ENCODE results near the gene ERGIC1. TPM values are rescaled to one million over a fixed set of nuclear protein-coding genes. Genes with fewer than 3 reads are reported as not detected.
A peak's percentile ranks its signal among the peaks of the same experiment; 100 is the strongest.

The ERGIC1 gene
- total and polyA plus RNA-seq, 10 of the 15 experiments (the other 5 are each of a cell fraction or from before 2014, with no cell fraction given) = 8.8 to 104 (median 76.3) TPM

GRCh38 chr5:172984244-172984953 is 150.3 kb downstream of the ERGIC1 start:
- no peaks in the 10 kb centered on the region for H3K27me3 ChIP-seq (replicated peaks in 1 of 2; ENCODE audit: control insufficient read depth in 2 of 2, insufficient read depth in 2 of 2, low read length in 1 of 2)
- ATAC-seq (peak; percentile 88), FAIRE-seq (peak; percentile 71), DNase-seq (ENCODE audit: low read depth, low spot score) (peak; percentile 56)
- ChIA-PET CTCF (interaction anchor here (0.6 to 3.7 kb wide), 29 partner anchors 10 to 348 kb away, joined by 3 to 33 read pairs (median 5); partner anchors contain the start of gene BNIP1), RAD21 (ENCODE audit: unreplicated experiment) (interaction anchor here (0.7 to 3.4 kb wide), 23 partner anchors 10 to 346 kb away, joined by 3 to 46 read pairs (median 6); partner anchors contain the start of genes BNIP1 and RPL26L1), POLR2A (interaction anchor here (0.6 to 3.8 kb wide), 10 partner anchors 10 to 160 kb away, joined by 3 to 30 read pairs (median 7); partner anchors contain the start of genes BNIP1 and RPL26L1), SMC1A (ENCODE audit: uncharacterized antibody, unreplicated experiment) (interaction anchor here (0.9 to 2.3 kb wide), 21 partner anchors 10 to 347 kb away, joined by 3 to 38 read pairs (median 5); partner anchors contain the start of gene BNIP1)
- H2AFZ ChIP-seq (ENCODE audit: control insufficient read depth, low read depth, low read length) = peak overlapping the region; percentile 83
- H3K9ac ChIP-seq (ENCODE audit: control insufficient read depth, insufficient read depth, low read length) = peak overlapping the region; percentile 99
- no peaks in the 10 kb centered on the region; the same call in 1 of the 2 replicates for H4K20me1 ChIP-seq (ENCODE audit: control insufficient read depth, insufficient read depth)
- H3K4me2 ChIP-seq (ENCODE audit: control insufficient read depth, insufficient read depth) = peak overlapping the region; percentile 77
- peak overlapping the region; percentile 99 for H3K4me3 ChIP-seq
- peak overlapping the region; percentile 98 for H3K27ac ChIP-seq (ENCODE audit: control insufficient read depth, insufficient read depth)
- no peaks in the 10 kb centered on the region for H3K9me3 ChIP-seq (replicated peaks; ENCODE audit: control insufficient read depth, insufficient read depth, low read length)
- in situ Hi-C loops (cut with MboI) (loop anchor here (5.0 to 10.0 kb wide), 5 partner anchors 158 to 600 kb away; partner anchors contain the start of gene BNIP1), intact Hi-C loops (cut with micrococcal nuclease; ENCODE audit: unreplicated experiment) (loop anchor here (1.0 to 2.0 kb wide), 2 partner anchors 72 to 160 kb away; partner anchors contain the start of genes BNIP1 and CREBRF)
- WGBS (ENCODE audit: insufficient coverage, insufficient replicate concordance, low lambda C conversion rate, missing lambda C conversion rate) = 1% methylated on average over 15 of the region's 15 CpGs
- H3K79me2 ChIP-seq (ENCODE audit: control insufficient read depth, insufficient read depth, low read length) = peaks cover 54% of the 10 kb centered on the region
- no TSS peak for BruUV-seq (replicated peaks)
- H3K4me1 ChIP-seq (ENCODE audit: control insufficient read depth, insufficient read depth, low read length) = peaks cover 3% of the 10 kb centered on the region; the same call in 1 of the 2 replicates
- H3K36me3 ChIP-seq (ENCODE audit: control insufficient read depth in 2 of 2, insufficient read depth in 2 of 2, low read length in 1 of 2) = peaks cover 2 to 3% of the 10 kb centered on the region in 2 experiments; a peak in 1 of 4 replicates
- TF ChIP-seq ATF7 (IDR thresholded peaks at IDR 0.05; ENCODE audit: low read depth) (peak; percentile 70), MAX (IDR thresholded peaks at IDR 0.05; ENCODE audit: low read depth, low read length) (no peak), CTCF (IDR thresholded peaks at IDR 0.05 in 2 of 3, conservative IDR thresholded peaks at IDR 0.05 in 1 of 3; ENCODE audit: control insufficient read depth in 2 of 3, extremely low read depth in 1 of 3, insufficient read depth in 1 of 3, low read depth in 3 of 3, low read length in 3 of 3) (peak; percentile 57 to 80 (median 74)), FOS (IDR thresholded peaks at IDR 0.05; ENCODE audit: borderline replicate concordance, extremely low read depth, insufficient read length) (no peak), POLR2AphosphoS2 (IDR thresholded peaks at IDR 0.05; ENCODE audit: low read depth, low read length) (0 out of 2 replicates have a peak, but pooled peaks have one; percentile 2), PML (IDR thresholded peaks at IDR 0.05; ENCODE audit: low read length) (peak; percentile 28; the same call in 1 of the 2 replicates), TCF7 (IDR thresholded peaks at IDR 0.05; ENCODE audit: borderline replicate concordance) (peak; percentile 37; the same call in 1 of the 2 replicates), RUNX3 (IDR thresholded peaks at IDR 0.05; ENCODE audit: low read length) (peak; percentile 47), POLR2AphosphoS5 (IDR thresholded peaks at IDR 0.05; ENCODE audit: low read length) (peak; percentile 20; the same call in 1 of the 2 replicates), FOXK2 (IDR thresholded peaks at IDR 0.05) (no peak), CREB1 (IDR thresholded peaks at IDR 0.05; ENCODE audit: low read depth) (peak; percentile 46), BCL11A (IDR thresholded peaks at IDR 0.05; ENCODE audit: low read depth, low read length) (no peak), CHD2 (IDR thresholded peaks at IDR 0.05; ENCODE audit: borderline replicate concordance, low read depth, low read length) (no peak), EZH2 (IDR thresholded peaks at IDR 0.05; ENCODE audit: borderline replicate concordance, control insufficient read depth, low read depth, low read length) (no peak), EGR1 (IDR thresholded peaks at IDR 0.05; ENCODE audit: borderline replicate concordance in 1 of 2, low read depth in 2 of 2, low read length in 2 of 2) (0 out of 3 replicates have a peak, but pooled peaks of 1 of the 2 experiments have one; percentile 13), BRCA1 (IDR thresholded peaks at IDR 0.05; ENCODE audit: low read depth, low read length) (no peak), SMC3 (IDR thresholded peaks at IDR 0.05; ENCODE audit: borderline replicate concordance, low read length) (peak; percentile 60)
- TF ChIP-seq, protein P1, sequence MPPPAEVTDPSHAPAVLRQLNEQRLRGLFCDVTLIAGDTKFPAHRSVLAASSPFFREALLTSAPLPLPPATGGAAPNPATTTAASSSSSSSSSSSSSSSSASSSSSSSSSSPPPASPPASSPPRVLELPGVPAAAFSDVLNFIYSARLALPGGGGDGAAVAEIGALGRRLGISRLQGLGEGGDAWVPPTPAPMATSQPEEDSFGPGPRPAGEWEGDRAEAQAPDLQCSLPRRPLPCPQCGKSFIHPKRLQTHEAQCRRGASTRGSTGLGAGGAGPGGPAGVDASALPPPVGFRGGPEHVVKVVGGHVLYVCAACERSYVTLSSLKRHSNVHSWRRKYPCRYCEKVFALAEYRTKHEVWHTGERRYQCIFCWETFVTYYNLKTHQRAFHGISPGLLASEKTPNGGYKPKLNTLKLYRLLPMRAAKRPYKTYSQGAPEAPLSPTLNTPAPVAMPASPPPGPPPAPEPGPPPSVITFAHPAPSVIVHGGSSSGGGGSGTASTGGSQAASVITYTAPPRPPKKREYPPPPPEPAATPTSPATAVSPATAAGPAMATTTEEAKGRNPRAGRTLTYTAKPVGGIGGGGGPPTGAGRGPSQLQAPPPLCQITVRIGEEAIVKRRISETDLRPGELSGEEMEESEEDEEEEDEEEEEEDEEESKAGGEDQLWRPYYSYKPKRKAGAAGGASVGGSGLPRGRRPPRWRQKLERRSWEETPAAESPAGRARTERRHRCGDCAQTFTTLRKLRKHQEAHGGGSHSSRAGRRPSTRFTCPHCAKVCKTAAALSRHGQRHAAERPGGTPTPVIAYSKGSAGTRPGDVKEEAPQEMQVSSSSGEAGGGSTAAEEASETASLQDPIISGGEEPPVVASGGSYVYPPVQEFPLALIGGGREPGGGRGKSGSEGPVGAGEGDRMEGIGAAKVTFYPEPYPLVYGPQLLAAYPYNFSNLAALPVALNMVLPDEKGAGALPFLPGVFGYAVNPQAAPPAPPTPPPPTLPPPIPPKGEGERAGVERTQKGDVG (CRISPR knock-in tag; IDR thresholded peaks at IDR 0.05) = no peak
